Measurements from ENCODE around the gene SIM2. TPM values are rescaled to one million over a fixed set of nuclear protein-coding genes. Genes with fewer than 3 reads are reported as not detected.
A peak's percentile ranks its signal among the peaks of the same experiment; 100 is the strongest.

The SIM2 gene
- total RNA-seq, 1 donor: not detected

DNA sequence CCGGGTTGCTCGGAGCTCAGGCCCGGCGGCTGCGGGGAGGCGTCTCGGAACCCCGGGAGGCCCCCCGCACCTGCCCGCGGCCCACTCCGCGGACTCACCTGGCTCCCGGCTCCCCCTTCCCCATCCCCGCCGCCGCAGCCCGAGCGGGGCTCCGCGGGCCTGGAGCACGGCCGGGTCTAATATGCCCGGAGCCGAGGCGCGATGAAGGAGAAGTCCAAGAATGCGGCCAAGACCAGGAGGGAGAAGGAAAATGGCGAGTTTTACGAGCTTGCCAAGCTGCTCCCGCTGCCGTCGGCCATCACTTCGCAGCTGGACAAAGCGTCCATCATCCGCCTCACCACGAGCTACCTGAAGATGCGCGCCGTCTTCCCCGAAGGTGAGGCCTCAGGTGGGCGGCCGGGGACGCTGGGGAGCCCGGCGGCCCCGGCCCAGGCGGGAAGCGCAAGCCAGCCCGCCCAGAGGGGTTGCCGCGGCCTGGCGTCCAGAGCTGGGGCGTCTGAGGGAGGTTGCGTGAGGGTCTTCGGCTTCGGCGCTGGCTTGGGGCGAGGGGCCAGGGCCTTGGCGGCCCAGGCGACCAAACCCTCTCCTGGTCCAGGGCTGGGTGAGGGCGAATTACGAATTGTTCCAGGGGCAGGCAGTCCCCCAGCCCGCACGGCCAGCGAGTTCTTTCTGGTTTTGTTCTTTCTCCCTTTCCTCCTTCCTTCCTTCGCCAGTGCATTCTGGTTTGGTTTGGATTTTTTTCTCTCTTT lies 805 bp downstream of the SIM2 start:
- no peak for DNase-seq (ENCODE audit: low read depth in 2 of 3, low spot score in 2 of 3)

DNA sequence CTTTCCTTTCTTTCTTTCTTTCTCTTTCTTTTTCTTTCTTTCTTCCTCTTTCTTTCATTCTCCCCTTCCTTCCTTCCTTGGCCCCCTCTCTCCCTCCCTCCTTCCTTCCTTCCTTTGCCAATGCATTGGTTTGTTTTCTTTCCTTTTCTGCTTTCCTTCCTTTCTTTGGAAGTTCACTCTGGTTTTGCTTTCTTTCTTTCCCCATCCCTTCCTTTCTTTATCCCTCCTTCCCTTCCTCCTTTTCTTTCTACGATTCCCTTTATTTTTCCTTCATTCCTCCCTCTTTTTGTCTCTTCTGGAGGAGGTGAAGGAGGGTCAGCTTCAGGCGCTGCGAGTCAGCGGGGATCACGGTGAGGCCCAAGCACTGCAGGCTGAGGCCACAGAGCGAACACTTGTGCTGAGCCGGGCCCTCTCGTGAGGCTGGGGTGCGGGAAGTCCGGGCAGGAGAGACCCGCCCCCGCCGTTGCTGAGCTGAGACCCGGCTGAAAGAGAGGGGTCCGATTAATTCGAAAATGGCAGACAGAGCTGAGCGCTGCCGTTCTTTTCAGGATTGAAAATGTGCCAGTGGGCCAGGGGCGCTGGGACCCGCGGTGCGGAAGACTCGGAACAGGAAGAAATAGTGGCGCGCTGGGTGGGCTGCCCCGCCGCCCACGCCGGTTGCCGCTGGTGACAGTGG lies 1.5 kb downstream of the SIM2 start:
- no peak for DNase-seq (ENCODE audit: low read depth in 2 of 3, low spot score in 2 of 3)

DNA sequence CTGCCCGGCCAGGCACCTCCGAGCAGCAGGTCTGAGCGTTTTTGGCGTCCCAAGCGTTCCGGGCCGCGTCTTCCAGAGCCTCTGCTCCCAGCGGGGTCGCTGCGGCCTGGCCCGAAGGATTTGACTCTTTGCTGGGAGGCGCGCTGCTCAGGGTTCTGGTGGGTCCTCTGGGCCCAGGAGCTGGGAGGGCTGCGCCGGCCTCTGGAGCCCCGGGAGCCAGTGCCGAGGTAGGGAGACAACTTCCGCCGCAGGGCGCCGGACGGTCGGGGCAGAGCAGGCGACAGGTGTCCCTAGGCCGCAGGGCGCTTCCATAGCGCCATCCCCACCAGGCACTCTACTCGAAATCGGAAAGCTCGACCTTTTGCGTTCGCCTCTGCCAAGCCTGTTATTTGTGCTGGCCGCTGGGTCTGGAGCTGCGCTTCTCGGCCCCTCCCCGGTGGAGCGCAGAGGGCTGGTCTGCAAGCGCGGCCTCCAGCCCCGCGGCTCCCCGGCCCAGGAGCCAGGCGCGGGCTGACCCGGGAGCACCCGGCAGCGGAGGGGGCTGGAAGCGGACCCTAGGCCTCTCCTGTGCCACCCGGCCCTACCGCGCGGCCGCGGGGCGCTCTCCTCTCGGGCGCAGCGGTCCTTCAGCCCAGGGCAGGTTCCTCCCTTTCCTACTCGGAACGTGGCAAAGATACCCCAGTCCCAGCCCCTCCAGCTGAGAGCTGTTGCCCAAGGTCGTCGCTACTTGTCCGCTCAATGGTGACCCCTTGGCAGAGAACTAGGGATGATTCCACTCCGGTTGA lies 2.2 kb downstream of the SIM2 start:
- no peak for DNase-seq (ENCODE audit: low read depth in 2 of 3, low spot score in 2 of 3)

DNA sequence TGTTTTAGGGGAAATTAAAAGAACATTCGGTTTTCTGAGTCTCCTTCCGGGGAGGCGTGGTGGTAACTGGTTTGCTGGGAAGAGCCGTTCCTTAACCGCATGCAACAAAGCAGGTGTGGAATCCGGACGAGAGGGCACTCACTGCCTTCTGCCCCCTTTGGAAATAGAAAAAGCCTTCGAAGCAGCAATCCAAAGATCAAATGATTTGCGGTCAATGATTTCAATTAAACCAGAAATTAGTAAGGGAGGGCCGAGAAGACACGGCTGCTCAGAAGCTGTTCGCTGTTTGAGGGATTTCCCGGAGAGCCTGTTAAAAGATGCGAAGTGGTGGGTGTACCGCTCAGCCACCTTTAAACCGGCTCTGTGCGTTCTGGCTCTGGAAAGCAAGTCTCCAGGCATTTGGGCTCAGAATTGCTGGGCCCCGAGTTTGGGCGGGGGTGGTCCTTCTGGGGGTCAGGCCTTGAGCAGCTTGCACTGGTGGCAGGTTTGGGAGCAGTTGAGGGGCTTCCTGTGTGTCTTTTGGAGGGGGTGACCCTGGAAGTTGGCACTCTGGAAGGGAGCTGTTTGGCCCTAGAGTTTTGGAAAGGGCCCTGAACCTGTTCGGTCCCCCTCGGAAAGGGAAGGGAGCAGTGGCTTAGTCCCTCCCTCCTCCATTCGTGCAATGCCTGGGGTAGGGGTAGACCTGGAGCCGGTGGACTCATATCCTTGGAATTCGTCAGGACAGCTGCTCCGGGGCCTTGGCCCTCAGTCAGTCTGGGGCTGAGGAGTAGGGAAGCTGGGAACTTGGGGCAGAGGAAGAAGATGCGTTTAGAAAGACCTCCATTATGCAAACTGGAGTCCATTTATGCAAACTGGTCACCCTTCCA lies 3.1 kb downstream of the SIM2 start:
- DNase-seq (ENCODE audit: low read depth in 2 of 3, low spot score in 2 of 3): no peak

DNA sequence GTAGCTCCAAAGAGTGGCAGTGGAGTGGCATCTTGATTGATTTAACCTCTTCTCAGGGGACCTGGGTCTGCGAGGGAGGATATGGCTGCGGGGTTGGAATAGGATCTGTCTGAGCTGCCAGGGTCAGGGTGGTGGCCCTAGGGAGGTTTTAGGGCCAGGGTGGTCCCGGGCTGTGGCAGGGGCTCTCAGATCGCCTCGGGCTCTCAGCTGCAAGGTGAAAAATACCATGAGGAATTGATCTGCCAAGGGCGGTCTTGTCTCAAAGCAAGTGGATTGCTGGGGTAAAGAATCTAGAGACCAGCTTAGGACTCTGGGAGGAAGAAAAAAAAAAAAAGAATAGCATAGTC lies 3.7 kb downstream of the SIM2 start:
- no peak for DNase-seq (ENCODE audit: low read depth in 2 of 3, low spot score in 2 of 3)

DNA sequence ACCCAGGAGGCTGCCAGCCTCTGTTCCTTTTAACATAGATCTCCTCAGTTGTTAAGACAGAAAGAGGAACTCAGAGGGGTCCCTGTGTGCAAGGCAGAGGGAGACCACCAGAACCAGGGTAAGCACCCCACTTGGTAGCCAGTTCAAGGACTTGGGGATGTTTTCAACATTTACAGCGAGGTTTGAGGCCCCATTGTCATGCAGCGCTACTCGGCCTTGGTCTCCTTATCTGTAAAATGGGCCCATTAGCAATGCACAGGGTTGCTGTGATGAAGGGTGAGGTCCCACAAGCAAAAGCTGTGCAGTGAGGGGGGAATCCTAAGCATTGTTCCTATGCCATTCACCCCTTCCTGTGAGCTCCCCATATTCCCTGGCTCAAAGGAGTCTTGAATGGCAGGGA lies 4.2 kb downstream of the SIM2 start:
- DNase-seq (ENCODE audit: low read depth in 2 of 3, low spot score in 2 of 3): no peak

DNA sequence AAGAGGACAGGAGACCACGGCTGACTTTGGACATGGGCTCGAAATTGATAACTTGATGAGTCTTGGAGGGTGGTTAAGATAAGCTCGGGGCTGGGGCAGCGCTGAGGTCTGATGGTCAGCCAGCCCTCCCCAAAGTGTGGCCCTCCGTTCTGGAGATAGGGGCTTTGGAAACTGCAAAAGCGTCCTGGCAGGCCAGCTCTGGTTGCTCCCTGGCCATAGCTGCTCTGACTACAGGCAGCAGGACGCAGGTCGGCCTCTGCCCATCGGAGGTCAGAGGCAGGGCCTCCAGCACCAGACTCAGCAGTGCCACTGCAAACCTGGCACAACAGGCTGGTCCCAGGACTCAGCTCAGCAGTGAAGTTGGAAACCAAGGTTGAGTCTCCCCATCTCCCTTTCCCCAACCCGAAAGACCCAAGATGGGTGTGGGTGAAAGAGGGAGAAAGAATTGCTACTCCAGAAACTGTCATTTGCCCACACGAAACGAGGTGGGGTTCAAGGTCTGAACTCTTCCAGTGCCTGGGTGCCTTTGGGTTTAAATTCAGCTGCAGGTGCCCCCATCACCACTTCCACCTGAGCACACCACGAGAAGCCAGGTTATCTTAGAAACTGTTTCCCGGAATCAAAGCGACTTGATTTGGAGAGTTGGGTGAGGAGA lies 4.8 kb downstream of the SIM2 start:
- no peak for DNase-seq (ENCODE audit: low read depth in 2 of 3, low spot score in 2 of 3)

DNA sequence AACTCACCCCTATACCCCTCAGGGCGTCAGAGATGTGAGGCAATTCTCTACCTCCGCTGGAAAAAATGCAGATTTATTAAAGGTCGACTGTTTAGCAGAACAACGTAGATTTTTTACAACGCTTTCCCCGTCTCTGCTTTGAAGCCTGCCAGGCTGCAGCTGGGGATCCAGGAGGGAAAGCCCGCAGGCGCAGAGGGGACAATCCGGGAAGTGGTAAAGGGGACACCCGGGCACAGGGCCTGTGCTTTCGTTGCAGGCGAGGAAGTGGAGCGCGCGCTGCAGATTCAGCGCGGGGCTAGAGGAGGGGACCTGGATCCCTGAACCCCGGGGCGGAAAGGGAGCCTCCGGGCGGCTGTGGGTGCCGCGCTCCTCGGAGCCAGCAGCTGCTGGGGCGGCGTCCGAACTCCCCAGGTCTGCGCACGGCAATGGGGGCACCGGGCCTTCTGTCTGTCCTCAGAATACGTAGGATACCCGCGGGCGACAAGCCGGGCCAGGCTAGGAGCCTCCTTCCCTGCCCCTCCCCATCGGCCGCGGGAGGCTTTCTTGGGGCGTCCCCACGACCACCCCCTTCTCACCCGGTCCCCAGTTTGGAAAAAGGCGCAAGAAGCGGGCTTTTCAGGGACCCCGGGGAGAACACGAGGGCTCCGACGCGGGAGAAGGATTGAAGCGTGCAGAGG lies 5.5 kb downstream of the SIM2 start:
- DNase-seq (ENCODE audit: low read depth in 2 of 3, low spot score in 2 of 3): no peak

DNA sequence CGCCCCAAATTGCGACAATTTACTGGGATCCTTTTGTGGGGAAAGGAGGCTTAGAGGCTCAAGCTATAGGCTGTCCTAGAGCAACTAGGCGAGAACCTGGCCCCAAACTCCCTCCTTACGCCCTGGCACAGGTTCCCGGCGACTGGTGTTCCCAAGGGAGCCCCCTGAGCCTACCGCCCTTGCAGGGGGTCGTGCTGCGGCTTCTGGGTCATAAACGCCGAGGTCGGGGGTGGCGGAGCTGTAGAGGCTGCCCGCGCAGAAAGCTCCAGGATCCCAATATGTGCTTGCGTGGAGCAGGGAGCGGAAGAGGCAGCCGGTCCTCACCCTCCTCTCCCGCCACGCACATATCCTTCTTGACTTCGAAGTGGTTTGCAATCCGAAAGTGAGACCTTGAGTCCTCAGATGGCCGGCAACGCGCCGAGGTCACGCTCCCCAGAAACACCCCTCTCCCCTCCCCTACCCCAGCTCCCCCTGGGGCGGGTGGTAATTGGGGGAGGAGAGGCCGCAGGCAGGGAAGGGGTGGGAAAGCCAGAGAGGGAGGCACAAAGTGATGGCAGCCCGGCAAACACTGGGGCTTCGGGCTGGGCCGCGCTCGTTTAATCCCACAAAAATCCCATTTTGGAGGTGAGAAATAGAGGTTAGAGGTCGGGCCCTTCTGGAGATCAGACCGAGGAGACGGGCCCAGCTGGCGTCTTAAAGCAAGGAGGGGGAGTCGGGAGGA lies 6.2 kb downstream of the SIM2 start:
- DNase-seq (ENCODE audit: low read depth in 2 of 3, low spot score in 2 of 3): no peak

DNA sequence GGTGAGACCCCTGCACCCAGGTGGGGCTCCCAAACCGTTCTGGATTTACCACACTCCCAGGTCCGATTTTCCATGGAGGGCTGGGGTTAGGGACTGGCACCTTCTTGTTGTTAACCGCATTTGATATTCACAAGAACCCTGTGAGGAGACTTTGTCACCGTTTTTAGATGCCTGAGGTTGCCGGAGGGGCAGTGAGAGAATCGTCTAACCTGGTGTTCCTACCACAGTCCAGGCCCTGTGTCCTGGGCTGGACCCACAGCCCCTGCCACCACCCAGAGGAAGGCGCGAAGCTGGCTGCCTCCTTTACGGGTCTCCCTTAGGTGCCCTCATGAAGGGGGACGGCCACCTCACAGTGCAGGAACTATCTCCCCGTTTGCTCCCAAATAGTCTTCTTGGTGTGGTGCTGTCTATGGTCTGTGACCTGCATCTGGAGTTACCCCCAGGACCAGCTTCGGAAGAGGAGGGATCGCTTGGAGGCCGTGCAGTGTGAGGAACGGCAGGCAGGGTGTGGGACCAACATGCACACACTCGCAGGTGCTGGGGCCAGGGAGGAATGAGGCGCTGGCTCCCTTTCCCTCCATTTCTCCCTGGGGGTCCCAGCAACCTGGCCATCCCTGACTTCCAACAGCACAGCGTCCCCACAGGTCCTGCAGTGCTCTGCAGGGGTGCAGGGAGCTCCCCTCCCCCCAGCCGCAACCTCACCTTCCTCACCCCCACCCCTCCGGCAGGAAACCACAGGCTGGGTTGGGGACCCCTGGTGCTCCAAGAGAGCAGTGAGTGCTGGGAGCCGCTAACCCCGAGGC lies 7.0 kb downstream of the SIM2 start:
- peak in 2 of 3 donors; percentile 57 to 65 for DNase-seq (ENCODE audit: low read depth in 2 of 3, low spot score in 2 of 3)

DNA sequence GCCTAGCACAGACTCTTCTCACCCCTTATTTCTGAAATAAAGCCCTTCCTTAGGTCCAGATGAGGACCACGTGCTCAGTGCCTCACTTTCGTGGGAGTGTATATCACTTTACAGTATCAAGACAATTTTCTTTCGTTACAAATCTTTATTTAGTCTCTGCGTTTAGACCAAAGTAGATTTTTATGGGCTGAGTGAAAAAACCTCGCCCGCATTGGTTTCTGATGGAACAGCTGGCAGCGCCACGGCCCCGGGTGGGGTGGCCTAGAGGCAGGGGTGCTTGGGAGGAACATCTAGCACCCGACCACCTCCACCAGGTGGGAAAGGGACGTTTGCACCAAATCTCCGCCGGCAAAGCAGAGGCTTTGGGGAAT lies 7.6 kb downstream of the SIM2 start:
- DNase-seq (ENCODE audit: low read depth in 2 of 3, low spot score in 2 of 3): no peak

DNA sequence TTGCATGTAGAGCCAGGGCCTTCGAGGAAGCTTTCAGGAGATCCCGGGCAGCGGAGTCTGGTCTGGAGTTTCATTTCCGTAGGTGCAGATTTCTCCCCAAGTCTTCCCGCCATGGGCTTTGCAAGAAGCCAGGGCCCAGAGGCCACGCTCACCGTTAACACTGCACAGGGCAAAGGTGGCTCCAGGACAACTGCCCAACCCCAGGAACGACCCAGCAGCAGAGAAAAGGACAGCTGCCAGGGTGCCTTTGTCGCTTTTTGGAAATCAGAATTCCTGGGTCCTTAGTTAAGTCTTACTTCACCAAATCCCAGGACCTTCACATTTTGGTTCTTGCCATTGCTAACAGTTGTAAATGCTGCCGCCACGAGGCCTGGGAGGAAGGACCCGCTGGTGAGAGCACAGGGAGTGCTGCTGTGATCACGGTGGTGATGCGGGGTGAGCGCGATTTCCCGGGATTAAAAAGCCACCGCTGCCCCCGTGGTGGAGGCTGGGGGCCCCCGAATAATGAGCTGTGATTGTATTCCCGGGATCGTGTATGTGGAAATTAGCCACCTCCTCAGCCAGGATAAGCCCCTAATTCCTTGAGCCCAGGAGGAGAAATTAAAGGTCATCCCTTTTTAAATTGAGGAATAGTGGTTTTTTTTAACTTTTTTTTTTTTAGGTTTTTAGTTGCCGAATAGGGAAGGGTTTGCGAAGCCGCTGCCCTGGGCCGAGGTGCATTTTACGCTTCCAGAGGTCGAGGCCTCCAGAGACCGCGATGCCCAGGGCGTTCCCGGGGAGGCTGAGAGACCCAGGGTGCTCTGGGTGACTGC lies 8.2 kb downstream of the SIM2 start:
- DNase-seq (ENCODE audit: low read depth in 2 of 3, low spot score in 2 of 3): no peak

DNA sequence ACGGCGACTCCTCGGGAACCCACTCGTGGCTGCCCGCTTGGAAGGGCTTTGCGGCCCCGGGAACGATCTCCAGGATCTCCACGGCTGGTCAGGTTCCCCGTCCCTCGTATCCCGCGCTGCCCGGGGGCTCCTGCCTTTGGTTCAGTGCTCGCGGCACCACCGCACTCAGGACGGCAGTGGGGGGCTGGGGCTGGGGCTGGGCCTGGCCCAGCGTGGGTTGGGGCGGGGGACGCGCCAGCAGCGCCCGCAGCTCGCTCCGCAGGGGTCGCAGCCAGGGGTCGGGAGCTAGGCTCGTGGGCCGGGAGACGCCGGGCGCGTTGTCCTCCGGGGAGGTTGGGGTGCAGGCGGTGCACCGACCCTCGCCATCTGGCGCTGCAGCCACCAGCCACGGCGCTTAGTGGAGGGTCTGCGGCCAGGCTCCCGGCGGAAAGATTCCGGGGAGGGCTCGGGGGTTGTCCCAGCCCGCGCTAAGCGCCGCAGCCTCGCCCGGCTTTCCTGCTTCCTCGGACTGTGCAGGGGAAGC lies 8.9 kb downstream of the SIM2 start:
- no peak for DNase-seq (ENCODE audit: low read depth in 2 of 3, low spot score in 2 of 3)

DNA sequence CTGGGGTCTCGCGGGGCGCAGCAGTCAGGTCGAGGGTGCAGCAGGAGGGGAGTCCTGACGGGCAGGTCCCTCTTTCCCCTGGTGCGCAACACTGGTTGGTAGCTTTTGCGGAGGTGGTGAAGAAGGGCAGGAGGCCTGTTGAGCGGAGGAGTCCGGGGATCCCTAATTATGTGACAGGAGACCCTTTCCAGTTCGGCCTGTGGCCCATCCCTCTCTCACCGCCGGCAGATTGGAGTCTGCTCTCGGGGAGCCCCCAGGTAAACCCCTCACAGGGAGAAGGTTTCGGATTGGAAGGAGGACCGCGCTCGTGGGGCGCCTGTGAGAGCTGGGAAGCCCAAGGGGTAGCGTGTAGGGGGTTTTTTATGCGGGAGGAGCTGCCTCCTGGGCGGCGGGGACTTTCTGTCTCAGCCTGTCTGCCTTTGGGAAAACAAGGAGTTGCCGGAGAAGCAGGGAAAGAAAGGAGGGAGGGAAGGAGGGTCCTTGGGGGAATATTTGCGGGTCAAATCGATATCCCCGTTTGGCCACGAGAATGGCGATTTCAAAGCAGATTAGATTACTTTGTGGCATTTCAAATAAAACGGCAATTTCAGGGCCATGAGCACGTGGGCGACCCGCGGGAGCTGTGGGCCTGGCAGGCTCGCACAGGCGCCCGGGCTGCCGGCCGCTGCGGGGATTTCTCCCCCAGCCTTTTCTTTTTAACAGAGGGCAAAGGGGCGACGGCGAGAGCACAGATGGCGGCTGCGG lies 9.5 kb downstream of the SIM2 start:
- DNase-seq (ENCODE audit: low read depth in 2 of 3, low spot score in 2 of 3): no peak

DNA sequence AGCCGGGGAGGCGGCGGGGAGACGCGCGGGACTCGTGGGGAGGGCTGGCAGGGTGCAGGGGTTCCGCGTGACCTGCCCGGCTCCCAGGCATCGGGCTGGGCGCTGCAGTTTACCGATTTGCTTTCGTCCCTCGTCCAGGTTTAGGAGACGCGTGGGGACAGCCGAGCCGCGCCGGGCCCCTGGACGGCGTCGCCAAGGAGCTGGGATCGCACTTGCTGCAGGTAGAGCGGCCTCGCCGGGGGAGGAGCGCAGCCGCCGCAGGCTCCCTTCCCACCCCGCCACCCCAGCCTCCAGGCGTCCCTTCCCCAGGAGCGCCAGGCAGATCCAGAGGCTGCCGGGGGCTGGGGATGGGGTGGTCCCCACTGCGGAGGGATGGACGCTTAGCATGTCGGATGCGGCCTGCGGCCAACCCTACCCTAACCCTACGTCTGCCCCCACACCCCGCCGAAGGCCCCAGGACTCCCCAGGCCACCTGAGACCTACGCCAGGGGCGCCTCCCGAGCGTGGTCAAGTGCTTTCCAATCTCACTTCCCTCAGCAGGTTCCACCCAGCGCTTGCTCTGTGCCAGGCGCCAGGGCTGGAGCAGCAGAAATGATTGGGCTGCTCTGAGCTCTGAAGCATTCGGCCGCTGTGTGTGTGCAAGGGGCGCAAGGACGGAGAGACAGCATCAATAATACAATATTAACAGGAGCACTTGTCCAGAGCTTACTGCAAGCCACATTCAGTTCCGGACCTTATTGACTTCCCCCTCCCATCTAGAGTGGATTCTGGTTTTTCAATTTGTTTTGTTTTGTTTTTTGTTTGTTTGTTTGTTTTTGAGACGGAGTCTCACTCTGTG lies 10.3 kb downstream of the SIM2 start:
- DNase-seq (ENCODE audit: low read depth in 2 of 3, low spot score in 2 of 3): no peak
